GF-D8 (cell line): ENCODE results near the gene HARBI1.
"Not testable (repeated sequence)": the region's sequence is repeated elsewhere in the genome, so short reads cannot be mapped to it uniquely, and the experiment has no call there.

Experiments
- DNase-seq: peaks from one replicate; lab custom pipeline; 2025; lab: John Stamatoyannopoulos, UW

The HARBI1 gene

DNA sequence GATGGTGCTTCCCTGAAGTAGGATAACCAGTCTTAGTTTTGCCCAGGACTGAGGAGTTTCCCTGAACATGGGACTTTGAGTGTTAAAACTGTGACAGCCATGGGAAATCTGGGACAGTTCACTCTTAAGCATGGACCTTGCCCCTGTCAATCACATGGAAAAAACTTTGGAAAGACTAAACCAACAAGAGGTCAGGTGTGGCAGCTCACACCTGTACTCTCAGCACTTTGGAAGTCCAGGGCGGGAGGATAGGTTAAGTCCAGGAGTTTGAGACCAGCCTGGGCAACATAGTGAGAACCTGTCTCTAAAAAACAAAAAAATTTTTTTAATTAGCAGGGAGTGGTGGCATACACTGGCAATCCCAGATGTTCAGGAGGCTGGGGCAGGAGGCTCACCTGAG, 19.9 kb downstream of the HARBI1 start:
- DNase-seq: no peak

DNA sequence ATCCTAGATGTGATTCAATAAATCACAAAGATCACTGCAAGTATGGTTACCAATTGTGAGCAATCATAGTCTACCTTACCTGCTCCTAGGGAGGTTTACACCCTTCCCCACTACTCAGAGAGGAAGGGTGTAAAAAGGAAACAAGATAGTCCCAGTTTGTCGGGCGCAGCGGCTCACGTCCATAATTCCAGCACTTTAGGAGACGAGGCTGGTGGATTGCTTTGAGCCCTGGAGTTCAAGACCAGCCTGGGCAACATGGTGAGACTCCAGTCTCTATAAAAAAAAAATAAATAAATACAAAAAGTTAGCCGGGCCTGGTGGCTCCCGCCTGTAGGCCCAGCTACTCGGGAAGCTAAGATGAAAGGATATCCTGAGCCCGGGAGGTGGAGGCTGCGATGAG, 22.2 kb downstream of the HARBI1 start:
- no peak for DNase-seq

DNA sequence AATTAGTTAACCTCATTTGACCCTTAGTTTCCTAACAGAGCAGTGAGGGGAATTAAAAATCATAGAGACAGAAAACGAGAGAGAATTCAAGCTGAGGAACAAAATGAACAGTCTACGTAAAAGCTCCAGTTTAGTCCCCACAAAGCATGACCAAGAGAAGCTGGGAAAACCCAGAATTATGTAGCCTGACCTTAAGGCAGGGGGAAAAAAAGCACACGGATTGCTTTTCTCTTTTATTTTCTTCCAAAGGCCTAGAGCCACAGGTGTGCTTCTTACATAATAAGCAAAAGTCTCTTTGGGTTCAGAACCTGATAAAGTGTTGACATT, 22.7 kb downstream of the HARBI1 start:
- no peak for DNase-seq

DNA sequence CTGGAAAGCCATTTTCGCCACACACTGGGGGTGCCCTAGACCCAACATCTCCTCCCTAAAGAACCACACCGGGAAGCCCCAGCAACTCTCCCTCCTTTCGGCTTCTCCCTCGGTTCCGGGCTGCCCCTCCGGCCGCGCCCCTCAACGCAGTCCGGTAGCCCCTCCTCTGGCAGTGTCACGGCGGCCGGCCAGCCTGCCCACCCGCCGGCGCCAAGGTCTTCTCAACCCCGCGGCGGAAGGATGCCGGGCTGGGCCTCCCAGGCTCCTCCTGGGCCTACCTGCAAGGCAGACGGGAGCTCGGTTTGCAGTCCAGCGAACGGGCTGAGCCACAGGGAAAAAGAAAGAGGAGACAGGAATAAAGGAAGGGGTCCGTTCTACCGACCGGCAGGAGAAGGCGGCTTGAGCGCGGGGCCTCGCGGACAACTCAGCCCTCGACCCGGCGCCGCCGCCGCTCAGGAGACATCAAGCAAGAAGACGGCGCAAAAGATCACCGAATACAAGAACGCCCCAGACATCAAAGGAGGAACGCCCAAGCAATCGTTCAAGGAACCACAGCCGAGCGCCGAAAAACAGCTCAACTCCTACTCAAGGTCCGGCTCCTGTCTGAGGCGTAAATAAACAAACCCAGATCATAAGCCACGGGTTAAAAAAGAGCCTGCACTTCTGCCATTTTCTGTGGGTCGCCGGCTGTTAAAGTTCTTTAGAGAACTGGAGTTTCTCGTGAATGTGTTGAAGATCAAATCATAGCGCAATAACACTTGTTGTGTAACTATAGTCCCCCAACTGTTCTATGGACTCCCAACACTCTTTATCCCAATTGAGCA, 23.3 kb downstream of the HARBI1 start, which contains the start of gene AMBRA1:
AMBRA1 (minus strand) TSS at position 474 of the 824 bp plus-strand sequence. CDS start 45,643 bp downstream, outside the sequence.
- DNase-seq: peak; percentile 77

DNA sequence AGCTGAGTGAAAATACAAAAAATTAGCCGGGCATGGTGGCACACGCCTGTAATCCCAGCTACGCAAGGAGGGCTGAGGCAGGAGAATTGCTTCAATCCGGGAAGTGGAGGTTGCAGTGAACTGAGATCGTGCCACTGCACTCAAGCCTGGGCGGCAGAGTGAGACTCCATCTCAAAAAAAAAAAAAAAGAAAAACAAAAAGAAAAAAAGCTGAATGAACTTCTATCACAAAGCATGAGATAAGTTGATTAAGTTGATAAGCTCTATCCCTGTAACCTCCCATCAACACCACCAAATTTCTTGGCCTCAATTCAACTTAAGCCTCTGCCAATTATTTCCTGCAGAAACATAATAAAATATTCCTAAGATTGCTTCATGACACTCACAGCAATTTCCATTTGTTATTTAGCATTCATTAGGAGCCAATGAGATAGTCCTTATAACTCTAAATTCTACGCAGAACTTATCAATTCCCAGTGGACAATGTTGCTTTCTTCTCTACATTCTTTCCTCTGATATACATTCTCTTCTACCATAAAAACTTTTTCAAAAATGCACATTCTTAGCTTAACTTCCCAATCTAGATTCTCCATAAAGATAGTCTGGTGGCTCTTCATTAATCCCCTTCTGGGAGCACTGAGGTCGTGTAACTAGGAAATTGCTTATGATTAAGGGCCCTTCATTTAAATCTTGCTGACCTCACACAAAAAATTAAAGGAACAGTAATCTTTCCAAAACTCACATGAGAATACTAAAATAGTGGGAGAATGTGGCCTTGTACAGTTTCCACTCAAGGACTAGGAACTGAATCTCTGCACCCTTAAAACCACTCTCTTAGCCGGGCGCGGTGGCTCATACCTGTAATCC, 26.1 kb downstream of the HARBI1 start:
- DNase-seq: no peak

DNA sequence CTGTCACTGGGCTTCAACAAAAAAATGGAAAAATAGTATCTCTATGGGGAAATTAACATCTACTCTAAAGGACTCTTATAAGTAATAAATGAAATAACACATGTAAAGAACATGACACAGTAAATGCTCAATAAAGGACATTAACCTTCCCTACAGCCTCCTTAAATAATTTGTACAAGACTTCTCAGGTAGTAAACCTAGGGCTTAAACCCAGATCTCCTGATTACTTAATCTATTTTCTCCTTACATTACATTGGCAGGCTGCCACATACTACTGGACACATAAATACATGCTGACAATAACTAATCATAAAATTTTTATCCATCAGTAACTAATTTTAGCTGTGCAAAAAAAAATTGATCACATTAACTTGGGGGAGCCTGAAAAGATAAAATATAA, 28.1 kb downstream of the HARBI1 start:
- DNase-seq: no peak

DNA sequence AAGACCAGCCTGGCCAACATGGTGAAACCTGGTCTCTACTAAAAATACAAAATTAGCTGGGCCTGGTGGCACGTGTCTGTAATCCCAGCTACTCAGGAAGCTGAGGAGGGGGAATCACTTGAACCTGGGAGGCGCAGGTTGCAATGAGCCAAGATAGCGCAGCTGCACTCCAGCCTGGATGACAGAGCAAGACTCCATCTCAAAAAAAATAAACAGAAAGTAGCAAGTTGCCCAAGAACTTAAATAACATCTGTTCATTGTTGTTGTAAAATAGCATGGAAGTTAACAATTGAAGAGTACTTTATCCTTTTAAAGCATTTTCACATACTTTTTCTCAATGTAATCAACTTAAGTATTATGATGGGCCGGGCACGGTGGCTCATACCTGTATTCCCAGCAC, 28.9 kb downstream of the HARBI1 start:
- DNase-seq: no peak

DNA sequence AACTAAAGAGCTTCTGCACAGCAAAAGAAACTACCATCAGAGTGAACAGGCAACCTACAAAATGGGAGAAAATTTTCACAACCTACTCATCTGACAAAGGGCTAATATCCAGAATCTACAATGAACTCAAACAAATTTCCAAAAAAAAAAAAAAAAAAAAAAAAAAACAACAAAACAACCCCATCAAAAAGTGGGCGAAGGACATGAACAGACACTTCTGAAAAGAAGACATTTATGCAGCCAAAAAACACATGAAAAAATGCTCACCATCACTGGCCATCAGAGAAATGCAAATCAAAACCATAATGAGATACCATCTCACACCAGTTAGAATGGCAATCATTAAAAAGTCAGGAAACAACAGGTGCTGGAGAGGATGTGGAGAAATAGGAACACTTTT, 33.5 kb downstream of the HARBI1 start:
- DNase-seq: not testable (repeated sequence)

DNA sequence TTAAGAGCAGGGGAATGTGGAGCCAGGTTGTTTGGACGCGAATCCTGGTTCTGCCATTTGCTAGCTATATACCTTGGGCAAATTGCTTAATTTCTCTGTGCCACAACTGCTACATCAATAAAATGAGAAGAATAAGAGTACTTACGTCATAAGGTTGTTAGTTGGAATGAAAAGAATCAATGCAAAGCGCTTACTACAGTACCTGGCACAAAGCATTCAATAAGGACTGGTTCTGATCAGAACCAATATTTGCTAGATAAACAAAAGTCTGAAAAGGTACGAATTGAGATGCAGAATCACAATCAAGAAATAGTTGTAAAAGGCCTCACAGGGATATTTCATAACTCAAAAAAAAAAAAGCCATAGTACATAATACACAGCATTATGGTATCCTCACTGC, 34.4 kb downstream of the HARBI1 start:
- DNase-seq: no peak

DNA sequence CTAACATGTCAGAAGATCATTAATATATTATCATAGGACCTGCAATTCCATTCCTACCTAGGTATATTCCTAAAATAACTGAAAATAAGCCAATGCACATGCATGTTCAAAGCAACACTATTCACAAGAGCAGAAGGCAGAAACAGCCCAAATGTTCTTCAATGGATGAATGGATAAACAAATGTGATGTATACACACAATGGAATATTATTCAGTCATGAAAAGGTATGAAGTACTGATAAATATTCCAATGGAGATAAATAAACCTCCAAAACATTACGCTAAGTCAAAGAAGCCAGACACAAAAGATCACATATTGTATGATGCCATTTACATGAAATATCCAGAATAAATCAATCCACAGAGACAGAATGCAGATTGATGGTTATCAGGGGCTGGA, 40.0 kb downstream of the HARBI1 start:
- DNase-seq: no peak

DNA sequence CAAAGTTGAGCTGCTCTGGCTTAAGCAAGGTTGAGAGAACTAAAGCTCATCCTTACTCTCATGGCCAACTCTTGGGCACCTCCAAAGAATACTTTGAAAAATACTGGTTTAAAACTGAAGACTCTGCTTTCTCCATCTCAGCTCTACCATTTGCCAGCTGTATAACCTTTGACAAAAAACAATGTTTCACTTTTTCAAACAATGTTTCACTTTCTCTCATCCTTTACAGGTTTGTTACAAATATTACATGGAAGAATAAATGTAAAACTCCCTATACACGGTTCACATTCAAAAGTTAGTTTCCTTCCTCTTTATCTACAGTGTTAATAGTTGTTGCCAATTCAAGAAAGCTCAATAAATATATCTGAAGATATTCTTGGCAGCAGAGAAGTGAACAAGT, 42.4 kb downstream of the HARBI1 start:
- DNase-seq: no peak

DNA sequence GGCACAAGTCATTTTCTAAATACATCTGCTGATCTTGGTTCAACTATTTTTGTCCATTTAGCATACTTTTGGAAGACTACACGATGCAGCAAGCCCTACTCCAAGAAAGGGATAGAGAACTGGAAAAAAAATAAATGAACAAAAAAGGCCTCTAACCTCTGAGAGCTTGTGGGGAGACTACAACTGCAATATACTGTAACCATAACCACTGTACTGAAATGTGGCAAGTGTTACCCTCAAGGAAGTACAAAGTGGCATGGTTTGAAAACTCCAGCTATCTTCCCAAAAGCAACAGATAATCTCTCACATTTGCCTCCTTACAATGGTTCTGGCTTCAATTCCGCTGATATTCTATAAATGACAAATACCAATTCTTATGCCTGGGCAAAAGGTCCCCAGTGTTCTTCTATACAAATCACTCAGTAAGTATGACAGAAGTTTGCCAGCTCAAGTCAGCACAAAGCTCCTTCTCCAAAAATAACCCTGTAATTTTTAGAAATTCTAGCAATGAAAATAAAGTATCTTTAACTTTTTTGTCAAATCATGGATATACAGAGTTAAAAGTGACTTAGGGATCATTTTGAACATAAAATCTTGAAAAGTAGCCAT, 46.1 kb downstream of the HARBI1 start:
- no peak for DNase-seq

DNA sequence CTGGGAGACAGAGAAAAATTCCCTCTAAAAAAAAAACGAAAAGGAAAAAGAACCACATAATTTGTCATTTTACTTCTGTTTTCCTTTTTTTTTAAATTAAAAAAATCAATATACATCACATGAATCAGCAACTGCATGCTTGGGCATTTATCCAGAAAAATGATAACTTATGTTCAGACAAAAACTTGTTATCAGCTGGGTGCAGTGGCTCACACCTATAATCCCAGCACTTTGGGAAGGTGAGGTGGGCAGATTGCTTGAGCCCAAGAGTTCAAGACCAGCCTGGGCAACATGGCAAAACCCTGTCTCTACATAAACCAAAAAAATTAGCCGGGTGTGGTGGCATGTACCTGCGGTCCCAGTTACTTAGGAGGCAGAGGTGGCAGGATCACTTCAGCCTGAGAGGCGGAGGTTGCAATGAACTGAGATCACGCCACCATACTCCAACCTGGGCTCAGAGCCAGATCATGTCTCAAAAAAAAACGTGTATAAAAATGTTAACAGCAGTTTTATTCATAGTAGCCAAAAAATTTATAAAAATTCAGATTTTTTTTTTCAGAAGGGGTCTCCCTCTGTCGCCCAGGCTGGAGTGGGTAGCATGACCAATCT, 51.7 kb downstream of the HARBI1 start:
- DNase-seq: no peak

DNA sequence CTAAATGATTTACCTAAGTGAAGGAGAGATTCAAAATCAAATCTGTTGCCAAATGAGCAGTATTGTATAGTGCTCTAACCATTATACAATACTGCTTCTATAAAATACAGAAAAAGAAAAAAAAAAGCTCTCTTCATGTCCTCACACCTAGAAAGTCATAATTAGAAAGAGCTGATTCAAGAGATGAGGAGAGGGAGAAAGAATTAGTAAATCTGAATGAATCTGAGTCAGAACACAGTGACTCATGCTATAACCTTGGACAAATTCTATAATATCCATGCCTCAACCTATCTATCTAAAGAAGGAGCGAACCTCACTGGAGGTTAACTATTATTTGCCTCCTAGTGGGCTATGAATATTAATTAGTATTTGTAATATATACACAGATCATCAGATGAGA, 52.6 kb downstream of the HARBI1 start:
- no peak for DNase-seq

DNA sequence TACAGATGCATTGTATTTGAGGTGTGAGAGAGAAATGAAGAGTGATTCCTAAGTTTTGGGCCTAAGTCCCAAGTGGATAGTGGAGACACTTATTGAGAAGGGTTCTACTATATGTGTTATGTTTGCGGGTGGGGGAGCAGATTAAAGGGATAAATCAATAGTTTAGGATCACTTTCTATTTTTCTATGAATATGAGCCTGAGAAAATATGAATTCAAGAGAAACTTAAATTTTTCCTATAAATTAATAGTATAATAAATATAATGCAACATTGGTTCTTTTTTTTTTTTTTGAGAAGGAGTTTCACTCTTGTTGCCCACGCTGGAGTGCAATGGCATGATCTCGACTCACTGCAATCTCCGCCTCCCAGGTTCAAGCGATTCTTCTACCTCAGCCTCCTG, 54.5 kb downstream of the HARBI1 start:
- no peak for DNase-seq

DNA sequence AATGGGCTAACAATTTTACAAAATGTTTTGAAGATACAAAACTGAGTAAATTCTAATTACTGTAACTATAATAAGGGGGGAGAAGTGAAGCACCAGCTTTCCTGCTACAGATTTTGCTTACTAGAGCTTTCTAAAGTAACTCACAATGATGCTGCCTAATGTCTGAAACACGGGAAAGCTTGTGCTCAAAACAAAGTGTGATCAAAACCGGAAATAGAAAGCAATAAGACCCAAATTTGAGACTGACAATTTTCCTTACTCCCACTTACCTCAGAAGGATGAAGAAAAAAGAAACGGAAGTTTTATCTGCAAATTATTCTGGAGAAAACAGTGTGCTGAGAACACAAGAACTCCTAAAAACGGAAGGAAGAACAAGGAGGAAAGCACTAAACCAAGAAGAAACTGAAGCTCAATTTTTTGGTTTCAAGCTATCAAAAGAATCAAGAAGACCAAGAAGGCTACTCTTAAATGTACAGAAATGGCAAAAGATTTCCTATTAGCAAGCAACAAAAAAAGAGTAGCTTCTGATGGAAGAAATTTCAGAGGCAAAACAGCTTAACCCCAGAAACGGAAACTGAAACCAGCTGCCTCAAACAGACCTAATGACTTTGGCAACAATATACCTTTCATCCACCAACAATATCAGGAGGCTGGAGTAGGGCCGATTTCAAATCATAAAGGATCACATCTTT, 56.6 kb downstream of the HARBI1 start:
- DNase-seq: no peak

DNA sequence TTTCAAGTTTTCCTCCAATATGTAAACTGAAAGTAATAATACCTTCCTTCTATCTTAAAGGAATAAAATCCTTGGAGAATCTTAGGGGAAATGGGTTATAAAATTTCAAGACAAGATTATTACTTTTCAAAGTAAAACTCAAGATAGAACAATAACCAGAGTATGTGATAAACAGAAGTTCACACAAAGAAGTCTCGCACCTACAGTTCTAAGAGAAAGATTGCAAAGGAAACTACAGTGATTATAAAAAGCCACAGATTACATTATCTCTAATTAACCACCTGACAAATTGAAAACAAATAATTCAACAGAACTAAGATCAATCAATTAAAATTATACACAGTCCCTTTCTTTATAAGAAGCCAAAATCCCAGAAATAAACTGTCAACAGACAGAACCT, 57.2 kb downstream of the HARBI1 start:
- DNase-seq: no peak

DNA sequence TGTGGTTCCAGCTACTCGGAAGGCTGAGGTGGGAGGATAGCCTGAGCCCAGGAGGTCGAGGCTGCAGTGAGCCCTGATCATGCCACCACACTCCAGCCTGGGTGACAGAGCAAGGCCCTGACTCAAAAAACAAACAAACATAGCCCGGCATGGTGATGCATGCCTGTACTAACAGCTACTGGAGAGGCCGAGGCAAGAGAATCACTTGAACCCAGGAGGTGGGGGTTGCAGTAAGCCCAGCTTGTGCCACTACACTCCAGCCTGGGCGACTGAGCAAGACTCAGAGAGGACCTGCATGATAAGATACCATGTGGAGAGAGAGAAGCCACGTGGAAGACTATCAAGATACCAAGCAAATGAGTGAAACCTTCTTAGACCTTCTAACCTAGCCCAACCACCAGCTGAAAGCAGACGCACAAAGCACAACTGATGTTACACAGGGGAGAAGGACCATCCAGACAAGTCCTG, 59.3 kb downstream of the HARBI1 start:
- no peak for DNase-seq

DNA sequence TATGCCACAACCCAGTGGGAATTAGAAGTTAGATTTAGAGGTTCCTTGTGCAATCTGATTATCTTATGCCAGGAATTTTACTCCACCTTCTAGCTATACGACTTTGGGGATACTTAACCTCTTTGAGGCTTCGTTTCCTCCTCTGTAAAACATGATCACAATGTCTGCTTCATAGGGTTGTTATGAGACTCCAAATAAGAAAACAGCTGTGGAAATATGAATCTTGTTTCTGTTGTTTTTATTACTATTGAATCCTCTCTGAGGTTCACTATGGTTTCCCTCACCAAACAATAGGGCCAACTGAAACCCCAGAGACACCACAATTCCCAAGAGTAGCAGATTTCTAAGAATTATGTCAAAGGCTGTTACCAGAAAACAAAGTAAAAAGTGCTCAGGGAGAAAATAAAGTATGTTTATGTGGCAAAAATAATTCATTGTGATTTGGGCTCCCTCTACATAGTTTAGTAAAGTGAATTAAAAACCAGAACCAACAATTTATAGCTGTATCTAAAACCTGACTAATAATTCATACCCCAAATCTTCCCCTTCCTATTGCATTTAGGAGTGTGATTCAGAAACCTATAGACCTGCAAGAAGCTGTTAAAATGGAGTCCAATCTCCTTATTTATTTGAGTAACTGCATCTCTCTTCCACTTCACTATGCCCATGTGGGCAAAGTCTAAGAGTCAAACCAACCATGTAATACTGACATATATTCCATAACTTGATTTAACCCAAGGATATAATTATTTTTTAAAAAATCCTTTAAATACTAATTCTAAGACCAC, 61.6 kb downstream of the HARBI1 start:
- DNase-seq: peak; percentile 36

DNA sequence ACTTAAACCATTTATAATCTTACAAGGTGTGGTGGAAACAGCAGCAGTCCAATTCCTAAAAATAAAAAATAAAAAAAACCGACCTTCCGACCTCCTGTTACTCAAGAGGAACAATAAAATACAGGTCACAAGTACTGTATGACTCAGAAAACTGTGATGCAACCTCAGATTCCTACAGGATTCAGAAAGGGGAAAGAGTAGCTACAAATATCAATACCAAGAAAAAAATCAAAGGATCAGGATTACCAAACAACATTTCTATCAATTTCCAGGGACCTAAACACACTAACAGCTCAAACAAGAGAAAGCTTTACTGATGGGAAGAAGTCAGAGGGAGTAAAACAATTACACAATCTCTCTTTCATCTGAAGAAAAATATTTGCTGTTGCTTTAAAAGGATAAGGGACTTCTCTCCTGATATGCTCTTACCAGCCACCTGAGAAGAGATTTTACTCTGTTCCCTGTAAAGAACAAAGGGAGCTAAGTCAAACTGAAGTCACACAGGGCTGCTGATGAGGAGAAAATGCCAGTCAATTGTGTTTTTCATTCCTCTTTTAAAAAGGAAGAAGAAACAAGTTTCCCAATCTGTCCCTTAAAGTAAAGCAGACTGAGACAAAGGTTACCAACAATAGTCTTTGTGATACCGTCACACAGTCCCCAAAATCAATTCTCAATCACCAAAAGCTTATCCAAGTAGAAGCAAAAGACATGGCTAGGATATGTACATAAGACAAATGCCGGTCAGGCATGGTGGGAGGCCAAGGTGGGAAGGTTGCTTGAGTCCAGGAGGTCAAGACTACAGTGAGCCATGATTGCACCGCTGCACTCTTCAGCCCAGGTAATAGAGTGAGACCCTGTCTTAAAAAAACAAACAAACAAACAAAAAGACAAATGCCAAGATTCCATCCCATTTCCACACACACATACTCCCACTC, 62.5 kb downstream of the HARBI1 start:
- peak; percentile 57 for DNase-seq
